ENCODE results near the gene NRM. TPM values are rescaled to one million over a fixed set of nuclear protein-coding genes. Genes with fewer than 3 reads are reported as not detected.

Gene NRM
- total and polyA plus RNA-seq, 2 of the 13 experiments (the other 11 are each of a cell fraction or from before 2014, with no cell fraction given), result 12.5 to 16.0 TPM

- TF ChIP-seq WIZ (CRISPR knock-in tag; IDR thresholded peaks at IDR 0.05), result peak; percentile 79
- TF ChIP-seq ZHX1 (CRISPR knock-in tag; IDR thresholded peaks at IDR 0.05; ENCODE audit: low read depth), result peak; percentile 99
- TF ChIP-seq TCF7 (IDR thresholded peaks at IDR 0.05; ENCODE audit: low read depth), result no peak; the same call in 1 of the 2 replicates
- peak; percentile 88; the same call in 1 of the 2 replicates for TF ChIP-seq PAWR (CRISPR knock-in tag; IDR thresholded peaks at IDR 0.05; ENCODE audit: borderline replicate concordance)
- TF ChIP-seq CREB3 (CRISPR knock-in tag; IDR thresholded peaks at IDR 0.05), result no peak
- TF ChIP-seq KDM5A (IDR thresholded peaks at IDR 0.05; ENCODE audit: borderline replicate concordance, low read length), result peak; percentile 48; the same call in 1 of the 2 replicates
- peak; percentile 89 for TF ChIP-seq ZNF343 (CRISPR knock-in tag; IDR thresholded peaks at IDR 0.05)
- 0 out of 2 replicates have a peak, but pooled peaks have one; percentile 8 for TF ChIP-seq ZNF577 (CRISPR knock-in tag; IDR thresholded peaks at IDR 0.05; ENCODE audit: borderline replicate concordance, low read depth)
- peak; percentile 78 for TF ChIP-seq GTF2F1 (IDR thresholded peaks at IDR 0.05; ENCODE audit: low read length)
- peak; percentile 67 for TF ChIP-seq CEBPG (CRISPR knock-in tag; IDR thresholded peaks at IDR 0.05)
- TF ChIP-seq NR2F1 (CRISPR knock-in tag; IDR thresholded peaks at IDR 0.05), result 0 out of 4 replicates have a peak, but pooled peaks have one; percentile 6 to 21
- peak; percentile 62 for TF ChIP-seq RFX5 (IDR thresholded peaks at IDR 0.05; ENCODE audit: low read depth, low read length)
- TF ChIP-seq ARHGAP35 (CRISPR knock-in tag; IDR thresholded peaks at IDR 0.05; ENCODE audit: borderline replicate concordance), result no peak
- peak; percentile 44 for TF ChIP-seq ZBTB38 (CRISPR knock-in tag; IDR thresholded peaks at IDR 0.05)
- TF ChIP-seq THRA (CRISPR knock-in tag; IDR thresholded peaks at IDR 0.05; ENCODE audit: borderline replicate concordance), result peak; percentile 83
- TF ChIP-seq ZNF543 (CRISPR knock-in tag; IDR thresholded peaks at IDR 0.05), result no peak; the same call in 1 of the 2 replicates
- TF ChIP-seq ESRRA (CRISPR knock-in tag; IDR thresholded peaks at IDR 0.05; ENCODE audit: low read depth), result peak; percentile 78
- TF ChIP-seq NCOA1 (CRISPR knock-in tag; IDR thresholded peaks at IDR 0.05), result no peak
- TF ChIP-seq ZNF143 (CRISPR knock-in tag; IDR thresholded peaks at IDR 0.05), result peak; percentile 84
- TF ChIP-seq SP4 (CRISPR knock-in tag; IDR thresholded peaks at IDR 0.05), result peak; percentile 99
- peak; percentile 80; the same call in 1 of the 2 replicates for TF ChIP-seq ZNF362 (CRISPR knock-in tag; IDR thresholded peaks at IDR 0.05; ENCODE audit: borderline replicate concordance)
- peak; percentile 95 for TF ChIP-seq ARID3A (IDR thresholded peaks at IDR 0.05; ENCODE audit: low read depth, low read length)
Observed at GRCh38 chr6:30717129-30717844, 26.5 kb upstream of the NRM start, which contains the start of gene MDC1 (continued).

Measured in HepG2 (cell line).